Measurements from ENCODE around the gene SYTL5. TPM values are rescaled to one million over a fixed set of nuclear protein-coding genes. Genes with fewer than 3 reads are reported as not detected.

The SYTL5 gene
- total RNA-seq, 1 experiment from 2014 or later = not detected

DNA sequence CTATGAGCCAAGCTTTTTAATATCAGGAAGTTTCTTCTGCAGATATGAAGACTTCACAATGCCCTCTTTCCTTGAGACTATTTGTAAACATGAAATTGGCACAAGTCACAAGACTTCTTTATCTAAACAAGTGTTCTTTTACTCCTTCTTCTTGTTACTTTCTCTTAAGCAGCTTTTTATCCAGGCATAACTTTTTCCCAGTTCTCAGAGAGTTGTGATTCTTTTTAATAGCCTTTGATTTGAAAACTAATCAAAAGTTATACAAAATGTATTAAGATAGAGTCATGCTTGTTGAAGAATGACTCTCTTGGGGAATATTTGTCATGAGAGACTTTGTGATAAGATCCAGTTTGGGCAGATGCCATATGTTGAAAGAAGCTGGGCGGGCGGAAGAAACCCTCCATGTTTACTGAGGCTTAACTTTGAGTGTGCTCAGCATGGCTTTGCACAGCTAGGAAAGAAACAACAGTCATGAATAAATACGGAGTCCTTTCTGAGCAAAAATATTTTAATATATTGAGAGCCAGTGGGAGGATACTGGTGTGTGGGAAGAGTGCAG, 39.3 kb downstream of the SYTL5 start:
- POLR2A ChIA-PET = no interaction called here
- TF ChIP-seq, protein P1, sequence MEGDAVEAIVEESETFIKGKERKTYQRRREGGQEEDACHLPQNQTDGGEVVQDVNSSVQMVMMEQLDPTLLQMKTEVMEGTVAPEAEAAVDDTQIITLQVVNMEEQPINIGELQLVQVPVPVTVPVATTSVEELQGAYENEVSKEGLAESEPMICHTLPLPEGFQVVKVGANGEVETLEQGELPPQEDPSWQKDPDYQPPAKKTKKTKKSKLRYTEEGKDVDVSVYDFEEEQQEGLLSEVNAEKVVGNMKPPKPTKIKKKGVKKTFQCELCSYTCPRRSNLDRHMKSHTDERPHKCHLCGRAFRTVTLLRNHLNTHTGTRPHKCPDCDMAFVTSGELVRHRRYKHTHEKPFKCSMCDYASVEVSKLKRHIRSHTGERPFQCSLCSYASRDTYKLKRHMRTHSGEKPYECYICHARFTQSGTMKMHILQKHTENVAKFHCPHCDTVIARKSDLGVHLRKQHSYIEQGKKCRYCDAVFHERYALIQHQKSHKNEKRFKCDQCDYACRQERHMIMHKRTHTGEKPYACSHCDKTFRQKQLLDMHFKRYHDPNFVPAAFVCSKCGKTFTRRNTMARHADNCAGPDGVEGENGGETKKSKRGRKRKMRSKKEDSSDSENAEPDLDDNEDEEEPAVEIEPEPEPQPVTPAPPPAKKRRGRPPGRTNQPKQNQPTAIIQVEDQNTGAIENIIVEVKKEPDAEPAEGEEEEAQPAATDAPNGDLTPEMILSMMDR (IDR thresholded peaks at IDR 0.05; ENCODE audit: unreplicated experiment) = no peak
- H3K36me3 Mint-ChIP-seq (ENCODE audit: insufficient read depth, unreplicated experiment) = no peaks in the 10 kb centered on the region

DNA sequence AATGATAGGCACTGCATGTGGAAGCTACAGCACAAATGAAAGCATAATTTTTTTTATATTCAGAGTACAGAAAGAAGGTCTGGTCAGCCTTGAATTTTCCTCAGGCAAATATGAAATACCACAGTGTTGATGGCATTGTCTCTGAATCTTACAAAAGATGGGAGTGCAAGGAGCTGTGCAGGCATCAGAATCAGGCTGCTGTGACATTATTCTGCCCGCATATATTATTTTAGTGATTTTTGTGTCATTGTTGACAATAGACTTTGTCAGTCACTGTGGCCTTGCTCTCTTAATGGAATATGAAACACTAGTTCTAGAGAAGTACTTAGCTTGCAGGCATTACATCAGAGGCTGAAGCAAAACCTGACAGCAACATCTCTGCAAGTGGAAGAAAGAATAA, 42.5 kb downstream of the SYTL5 start:
- ChIA-PET POLR2A (no interaction called here), CTCF (interaction anchor here (0.7 kb wide), 1 partner anchor 80 kb away, joined by 3 read pairs; no protein-coding TSS in a partner anchor)
- Mint-ChIP-seq H3K27ac (ENCODE audit: low read depth, unreplicated experiment) (no peak overlapping the region), H3K36me3 (ENCODE audit: insufficient read depth, unreplicated experiment) (no peaks in the 10 kb centered on the region), H3K27me3 (ENCODE audit: insufficient read depth, unreplicated experiment) (peaks cover 39% of the 10 kb centered on the region), H3K9me3 (ENCODE audit: unreplicated experiment) (no peaks in the 10 kb centered on the region), H3K4me1 (ENCODE audit: insufficient read depth, unreplicated experiment) (no peaks in the 10 kb centered on the region), H3K4me3 (ENCODE audit: unreplicated experiment) (no peak overlapping the region)
- TF ChIP-seq, protein P1 (IDR thresholded peaks at IDR 0.05; ENCODE audit: unreplicated experiment) = no peak
- BruUV-seq (replicated peaks) = no TSS peak
- intact Hi-C loops (cut with micrococcal nuclease) = no loop called here
- DNase-seq (ENCODE audit: unreplicated experiment) = no peak

More for the DNA sequence above, 39.3 kb downstream of the SYTL5 start:
- no peak for DNase-seq (ENCODE audit: unreplicated experiment)
- H3K4me3 Mint-ChIP-seq (ENCODE audit: unreplicated experiment) = no peak overlapping the region
- no TSS peak for BruUV-seq (replicated peaks)
- no peak overlapping the region for H3K27ac Mint-ChIP-seq (ENCODE audit: low read depth, unreplicated experiment)
- CTCF ChIA-PET = no interaction called here
- intact Hi-C loops (cut with micrococcal nuclease) = no loop called here
- peaks cover 35% of the 10 kb centered on the region for H3K27me3 Mint-ChIP-seq (ENCODE audit: insufficient read depth, unreplicated experiment)
- H3K9me3 Mint-ChIP-seq (ENCODE audit: unreplicated experiment) = no peaks in the 10 kb centered on the region
- no peaks in the 10 kb centered on the region for H3K4me1 Mint-ChIP-seq (ENCODE audit: insufficient read depth, unreplicated experiment)

DNA sequence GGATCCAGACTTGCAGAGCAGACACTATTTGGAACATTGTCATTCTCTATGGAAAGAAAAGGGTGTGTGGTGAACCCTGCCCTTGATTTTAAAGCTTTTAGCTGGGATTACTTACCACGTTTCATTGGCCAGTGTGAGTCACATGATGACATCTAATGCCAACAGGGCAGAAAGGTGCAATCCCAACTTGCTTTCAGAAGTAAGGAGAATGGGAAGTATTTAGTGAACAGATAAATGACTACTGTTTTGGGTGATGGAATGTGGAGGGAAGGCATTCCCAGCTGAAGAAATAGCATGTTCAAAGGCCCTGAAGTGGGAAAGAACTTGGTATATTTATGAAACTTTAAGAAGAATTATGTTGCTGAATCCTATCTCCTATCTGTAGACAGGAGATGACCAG, 44.5 kb downstream of the SYTL5 start:
- H3K9me3 Mint-ChIP-seq (ENCODE audit: unreplicated experiment) = peaks cover 5% of the 10 kb centered on the region
- intact Hi-C loops (cut with micrococcal nuclease) = no loop called here
- CTCF ChIA-PET = no interaction called here

DNA sequence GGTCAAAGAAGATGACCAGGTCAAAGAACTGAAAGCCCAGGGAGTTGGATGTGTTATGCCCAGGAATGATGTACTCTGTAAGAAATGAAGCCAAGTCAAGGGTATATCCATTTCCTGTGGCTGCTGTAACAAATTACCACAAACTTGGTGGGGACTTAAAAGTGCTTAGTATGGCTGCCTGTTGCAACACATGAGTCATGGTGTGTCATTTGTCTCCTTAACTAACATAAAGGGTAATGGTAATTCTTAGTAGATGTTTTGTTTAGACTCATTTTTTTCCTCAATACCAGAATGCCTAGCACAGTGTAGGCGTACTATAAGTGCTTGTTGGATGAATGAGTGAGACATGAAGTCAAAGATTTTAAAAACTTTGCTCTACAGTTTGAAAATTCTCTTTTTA, 45.7 kb downstream of the SYTL5 start:
- H3K27ac Mint-ChIP-seq (ENCODE audit: low read depth, unreplicated experiment) = peak overlapping the region; percentile 5
- peak; percentile 85 for DNase-seq (ENCODE audit: unreplicated experiment)
- H3K27me3 Mint-ChIP-seq (ENCODE audit: insufficient read depth, unreplicated experiment) = peaks cover 45% of the 10 kb centered on the region
- H3K4me3 Mint-ChIP-seq (ENCODE audit: unreplicated experiment) = no peak overlapping the region
- intact Hi-C loops (cut with micrococcal nuclease) = no loop called here
- TF ChIP-seq, protein P1 (IDR thresholded peaks at IDR 0.05; ENCODE audit: unreplicated experiment) = no peak
- H3K36me3 Mint-ChIP-seq (ENCODE audit: insufficient read depth, unreplicated experiment) = no peaks in the 10 kb centered on the region
- POLR2A ChIA-PET = no interaction called here
- no TSS peak for BruUV-seq (replicated peaks)
- CTCF ChIA-PET = no interaction called here
- peaks cover 5% of the 10 kb centered on the region for H3K9me3 Mint-ChIP-seq (ENCODE audit: unreplicated experiment)
- H3K4me1 Mint-ChIP-seq (ENCODE audit: insufficient read depth, unreplicated experiment) = peaks cover 6% of the 10 kb centered on the region

More for the DNA sequence above, 44.5 kb downstream of the SYTL5 start:
- peaks cover 6% of the 10 kb centered on the region for H3K4me1 Mint-ChIP-seq (ENCODE audit: insufficient read depth, unreplicated experiment)
- no peaks in the 10 kb centered on the region for H3K36me3 Mint-ChIP-seq (ENCODE audit: insufficient read depth, unreplicated experiment)
- peaks cover 44% of the 10 kb centered on the region for H3K27me3 Mint-ChIP-seq (ENCODE audit: insufficient read depth, unreplicated experiment)
- TF ChIP-seq, protein P1 (IDR thresholded peaks at IDR 0.05; ENCODE audit: unreplicated experiment) = no peak
- DNase-seq (ENCODE audit: unreplicated experiment) = no peak
- H3K27ac Mint-ChIP-seq (ENCODE audit: low read depth, unreplicated experiment) = no peak overlapping the region
- POLR2A ChIA-PET = no interaction called here
- H3K4me3 Mint-ChIP-seq (ENCODE audit: unreplicated experiment) = no peak overlapping the region
- BruUV-seq (replicated peaks) = no TSS peak
